Mucosa of rectum (tissue), 2 donors: ENCODE results near the gene METRNL.

Experiments
- H3K27ac ChIP-seq, 2 donors: one replicate each; pipeline ENCODE4 v1.7.0; 2013; ENCODE audit warnings: inconsistent platforms in 2 of 2, low read depth in 2 of 2, low read length in 2 of 2
- H3K27me3 ChIP-seq, 2 donors: one replicate each; pipeline ENCODE4 v1.7.0; 2013; ENCODE audit warnings: low read length in 2 of 2; ENCODE audit not compliant: control insufficient read depth in 2 of 2, insufficient read depth in 2 of 2
- H3K36me3 ChIP-seq, 2 donors: one replicate each; pipeline ENCODE4 v1.7.0; 2013; ENCODE audit warnings: low read length in 2 of 2; ENCODE audit not compliant: control insufficient read depth in 2 of 2, insufficient read depth in 2 of 2
- H3K4me1 ChIP-seq, 2 donors: one replicate each; pipeline ENCODE4 v1.7.0; 2013; ENCODE audit warnings: low read length in 2 of 2, mild to moderate bottlenecking in 1 of 2; ENCODE audit not compliant: control insufficient read depth in 2 of 2, insufficient read depth in 2 of 2
- H3K4me3 ChIP-seq, 2 donors: one replicate each; pipeline ENCODE4 v1.7.0; 2013; ENCODE audit warnings: low read length in 2 of 2
- H3K9ac ChIP-seq, 2 donors: one replicate each; pipeline ENCODE4 v1.7.0; 2013; ENCODE audit warnings: low read length in 2 of 2, low read depth in 1 of 2, mild to moderate bottlenecking in 1 of 2
- H3K9me3 ChIP-seq, 2 donors: one replicate each; pipeline ENCODE4 v1.7.0; 2013; ENCODE audit warnings: low read length in 2 of 2; ENCODE audit not compliant: control insufficient read depth in 2 of 2
- donor health status: healthy.
- donor health status: Normal muscosa, but diverticular disease.

The METRNL gene

GRCh38 chr17:83085103-83085502, 5.7 kb downstream of the METRNL start:
- Histone ChIP-seq H3K27me3 (no peaks in the 10 kb centered on the region), H3K4me1 (peaks cover 61 to 68% of the 10 kb centered on the region in 2 donors), H3K9ac (peak overlapping the region in 1 of 2 donors; percentile 23), H3K4me3 (no peak overlapping the region), H3K36me3 (peaks cover 17 to 24% of the 10 kb centered on the region in 2 donors), H3K9me3 (no peaks in the 10 kb centered on the region), H3K27ac (peak overlapping the region; percentile 32 to 89)

- Histone ChIP-seq H3K9ac (no peak overlapping the region), H3K4me3 (no peak overlapping the region), H3K36me3 (peaks cover 17 to 24% of the 10 kb centered on the region in 2 donors), H3K27ac (no peak overlapping the region), H3K9me3 (no peaks in the 10 kb centered on the region), H3K27me3 (no peaks in the 10 kb centered on the region), H3K4me1 (peaks cover 64 to 71% of the 10 kb centered on the region in 2 donors)
Measured at GRCh38 chr17:83085526-83086198, 6.3 kb downstream of the METRNL start.

GRCh38 chr17:83086199-83086880, 6.9 kb downstream of the METRNL start:
- Histone ChIP-seq H3K9ac (no peak overlapping the region), H3K27ac (no peak overlapping the region), H3K4me3 (no peak overlapping the region), H3K9me3 (no peaks in the 10 kb centered on the region), H3K27me3 (no peaks in the 10 kb centered on the region), H3K4me1 (peaks cover 68 to 75% of the 10 kb centered on the region in 2 donors), H3K36me3 (peaks cover 17 to 24% of the 10 kb centered on the region in 2 donors)

GRCh38 chr17:83086907-83087787, 7.7 kb downstream of the METRNL start:
- Histone ChIP-seq H3K9me3 (no peaks in the 10 kb centered on the region), H3K4me3 (no peak overlapping the region), H3K27ac (peak overlapping the region in 1 of 2 donors; percentile 9)

GRCh38 chr17:83087788-83088360, 8.5 kb downstream of the METRNL start:
- H3K4me1 ChIP-seq: peaks cover 65 to 73% of the 10 kb centered on the region in 2 donors
- peak overlapping the region in 1 of 2 donors; percentile 16 for H3K27ac ChIP-seq
- no peaks in the 10 kb centered on the region for H3K9me3 ChIP-seq
- H3K36me3 ChIP-seq: peaks cover 18 to 25% of the 10 kb centered on the region in 2 donors
- H3K9ac ChIP-seq: peak overlapping the region in 1 of 2 donors; percentile 35
- no peaks in the 10 kb centered on the region for H3K27me3 ChIP-seq
- no peak overlapping the region for H3K4me3 ChIP-seq

More at GRCh38 chr17:83086907-83087787, 7.7 kb downstream of the METRNL start:
- H3K27me3 ChIP-seq: no peaks in the 10 kb centered on the region
- peaks cover 17 to 24% of the 10 kb centered on the region in 2 donors for H3K36me3 ChIP-seq
- peaks cover 67 to 75% of the 10 kb centered on the region in 2 donors for H3K4me1 ChIP-seq
- H3K9ac ChIP-seq: no peak overlapping the region

- Histone ChIP-seq H3K27me3 (no peaks in the 10 kb centered on the region), H3K36me3 (peaks cover 23 to 30% of the 10 kb centered on the region in 2 donors), H3K9ac (peak overlapping the region in 1 of 2 donors; percentile 35), H3K9me3 (no peaks in the 10 kb centered on the region), H3K4me3 (no peak overlapping the region), H3K4me1 (peaks cover 60 to 70% of the 10 kb centered on the region in 2 donors), H3K27ac (peak overlapping the region in 1 of 2 donors; percentile 16)
Measured at GRCh38 chr17:83088451-83088850, 9.0 kb downstream of the METRNL start.

- no peaks in the 10 kb centered on the region for H3K27me3 ChIP-seq
- peak overlapping the region; percentile 81 to 86 for H3K27ac ChIP-seq
- H3K4me1 ChIP-seq: peaks cover 56 to 65% of the 10 kb centered on the region in 2 donors
- H3K9me3 ChIP-seq: no peaks in the 10 kb centered on the region
- peak overlapping the region; percentile 41 to 68 for H3K9ac ChIP-seq
- H3K4me3 ChIP-seq: peak overlapping the region; percentile 20 to 25
- H3K36me3 ChIP-seq: peaks cover 27 to 31% of the 10 kb centered on the region in 2 donors
Measured at GRCh38 chr17:83088909-83089308, 9.5 kb downstream of the METRNL start.

GRCh38 chr17:83089328-83090132, 10.1 kb downstream of the METRNL start:
- H3K9me3 ChIP-seq: no peaks in the 10 kb centered on the region
- H3K27ac ChIP-seq: peak overlapping the region; percentile 81 to 86
- peak overlapping the region; percentile 41 to 68 for H3K9ac ChIP-seq
- H3K4me3 ChIP-seq: peak overlapping the region; percentile 20 to 25
- peaks cover 33 to 37% of the 10 kb centered on the region in 2 donors for H3K36me3 ChIP-seq
- no peaks in the 10 kb centered on the region for H3K27me3 ChIP-seq
- peaks cover 50 to 59% of the 10 kb centered on the region in 2 donors for H3K4me1 ChIP-seq
